ENCODE data around the gene LATS2.

The LATS2 gene

GRCh38 chr13:21055016-21055415, 6.4 kb downstream of the LATS2 start:
- H3K4me2 ChIP-seq: no peak overlapping the region
- H4K20me1 ChIP-seq (ENCODE audit: insufficient read depth): no peaks in the 10 kb centered on the region
- no peak overlapping the region for H3K27ac ChIP-seq

GRCh38 chr13:21054313-21054712, 7.1 kb downstream of the LATS2 start:
- H4K20me1 ChIP-seq (ENCODE audit: insufficient read depth): no peaks in the 10 kb centered on the region
- H3K9ac ChIP-seq: no peak overlapping the region
- no peak overlapping the region for H3K4me3 ChIP-seq (IDR thresholded peaks at IDR 0.05; ENCODE audit: insufficient read depth, low read depth, low read length)
- no peaks in the 10 kb centered on the region for H3K27me3 ChIP-seq (ENCODE audit: insufficient read depth, low read depth)
- no peaks in the 10 kb centered on the region for H3K4me1 ChIP-seq (ENCODE audit: low read depth, poor library complexity, severe bottlenecking)
- H2AFZ ChIP-seq (ENCODE audit: low read depth): no peak overlapping the region
- no peaks in the 10 kb centered on the region for H3K79me2 ChIP-seq (ENCODE audit: insufficient read depth, low read depth)
- H3K4me2 ChIP-seq: no peak overlapping the region
- TF ChIP-seq CTCF (conservative IDR thresholded peaks at IDR 0.05; ENCODE audit: low read depth, low read length): no peak
- H3K36me3 ChIP-seq (ENCODE audit: insufficient read depth): no peaks in the 10 kb centered on the region
- no peak overlapping the region for H3K27ac ChIP-seq

More at GRCh38 chr13:21055016-21055415, 6.4 kb downstream of the LATS2 start:
- H3K36me3 ChIP-seq (ENCODE audit: insufficient read depth): no peaks in the 10 kb centered on the region
- H3K9ac ChIP-seq: no peak overlapping the region
- H3K27me3 ChIP-seq (ENCODE audit: insufficient read depth, low read depth): no peaks in the 10 kb centered on the region
- H2AFZ ChIP-seq (ENCODE audit: low read depth): no peak overlapping the region
- H3K79me2 ChIP-seq (ENCODE audit: insufficient read depth, low read depth): no peaks in the 10 kb centered on the region
- H3K4me1 ChIP-seq (ENCODE audit: low read depth, poor library complexity, severe bottlenecking): no peaks in the 10 kb centered on the region
- TF ChIP-seq CTCF (conservative IDR thresholded peaks at IDR 0.05; ENCODE audit: low read depth, low read length): no peak
- no peak overlapping the region for H3K4me3 ChIP-seq (IDR thresholded peaks at IDR 0.05; ENCODE audit: insufficient read depth, low read depth, low read length)

- no peaks in the 10 kb centered on the region for H3K27me3 ChIP-seq (ENCODE audit: insufficient read depth, low read depth)
- H3K4me1 ChIP-seq (ENCODE audit: low read depth, poor library complexity, severe bottlenecking): no peaks in the 10 kb centered on the region
- H3K9ac ChIP-seq: no peak overlapping the region
- no peaks in the 10 kb centered on the region for H4K20me1 ChIP-seq (ENCODE audit: insufficient read depth)
- H3K27ac ChIP-seq: no peak overlapping the region
- H3K79me2 ChIP-seq (ENCODE audit: insufficient read depth, low read depth): no peaks in the 10 kb centered on the region
- TF ChIP-seq CTCF (conservative IDR thresholded peaks at IDR 0.05; ENCODE audit: low read depth, low read length): no peak
- no peak overlapping the region for H3K4me2 ChIP-seq
- H2AFZ ChIP-seq (ENCODE audit: low read depth): no peak overlapping the region
- no peaks in the 10 kb centered on the region for H3K36me3 ChIP-seq (ENCODE audit: insufficient read depth)
- H3K4me3 ChIP-seq (IDR thresholded peaks at IDR 0.05; ENCODE audit: insufficient read depth, low read depth, low read length): no peak overlapping the region
Observed at GRCh38 chr13:21053231-21053630, 8.2 kb downstream of the LATS2 start.

- Histone ChIP-seq H3K27ac (no peak overlapping the region), H3K9ac (no peak overlapping the region), H3K4me1 (ENCODE audit: low read depth, poor library complexity, severe bottlenecking) (no peaks in the 10 kb centered on the region), H3K36me3 (ENCODE audit: insufficient read depth) (no peaks in the 10 kb centered on the region), H3K4me3 (IDR thresholded peaks at IDR 0.05; ENCODE audit: insufficient read depth, low read depth, low read length) (no peak overlapping the region), H3K4me2 (no peak overlapping the region), H3K27me3 (ENCODE audit: insufficient read depth, low read depth) (no peaks in the 10 kb centered on the region), H2AFZ (ENCODE audit: low read depth) (no peak overlapping the region), H3K79me2 (ENCODE audit: insufficient read depth, low read depth) (no peaks in the 10 kb centered on the region), H4K20me1 (ENCODE audit: insufficient read depth) (no peaks in the 10 kb centered on the region)
- no peak for TF ChIP-seq CTCF (conservative IDR thresholded peaks at IDR 0.05; ENCODE audit: low read depth, low read length)
Observed at GRCh38 chr13:21051675-21052074, 9.7 kb downstream of the LATS2 start.

Data from KMS-11 (cell line).